GM12878 (cell line): ENCODE measurements around the gene CCDC57.

Experiments
- ASH2L ChIP-seq: fragments of 300-600, 200-600 bp; sonication (generic); IDR thresholded peaks from 2 replicates; pipeline ENCODE4 v1.6.1; 2017; ENCODE audit warnings: low read depth, mild to moderate bottlenecking, borderline replicate concordance
- CTCF ChIP-seq, 3 experiments: IDR thresholded peaks in 2 of 3; conservative IDR thresholded peaks in 1 of 3; 2 replicates each; pipeline ENCODE4 v1.5.1; 2011; ENCODE audit warnings: low read depth in 3 of 3, low read length in 3 of 3, mild to moderate bottlenecking in 3 of 3, control low read depth in 2 of 3, moderate library complexity in 2 of 3, inconsistent platforms in 1 of 3, mixed read lengths in 1 of 3; ENCODE audit not compliant: control insufficient read depth in 2 of 3, insufficient read depth in 1 of 3; ENCODE audit errors: extremely low read depth in 1 of 3
- EP300 ChIP-seq, 2 experiments: fragments of 150-350 bp in 1 of 2; IDR thresholded peaks; 2 replicates each; pipeline ENCODE4 v1.6.1; 2011 to 2012; ENCODE audit warnings: low read depth in 2 of 2, low read length in 2 of 2, borderline replicate concordance in 1 of 2, improper control_type of control experiment in 1 of 2, inconsistent platforms in 1 of 2; ENCODE audit not compliant: control insufficient read depth in 1 of 2
- EZH2 ChIP-seq: IDR thresholded peaks from 2 replicates; pipeline ENCODE4 v1.6.1; 2012; ENCODE audit warnings: low read depth, mild to moderate bottlenecking, control low read depth, inconsistent platforms, low read length, borderline replicate concordance; ENCODE audit not compliant: control insufficient read depth
- IRF4 ChIP-seq: IDR thresholded peaks from 2 replicates; pipeline ENCODE4 v1.6.1; 2011; ENCODE audit warnings: low read depth, low read length
- JUNB ChIP-seq: IDR thresholded peaks from 2 replicates; pipeline ENCODE4 v1.6.1; 2016; ENCODE audit warnings: antibody characterized with exemption, mild to moderate bottlenecking
- NR2C1 ChIP-seq: fragments of 450-650 bp; IDR thresholded peaks from 2 replicates; pipeline ENCODE4 v1.6.1; 2017; ENCODE audit warnings: antibody characterized with exemption, mild to moderate bottlenecking, moderate library complexity
- POLR2A ChIP-seq: IDR thresholded peaks from 2 replicates; pipeline ENCODE4 v1.6.1; 2011; ENCODE audit warnings: low read depth, mild to moderate bottlenecking, low read length
- RAD21 ChIP-seq: IDR thresholded peaks from 2 replicates; pipeline ENCODE4 v1.6.1; 2011; ENCODE audit warnings: mild to moderate bottlenecking, low read depth, low read length, moderate library complexity; ENCODE audit not compliant: insufficient read depth
- YY1 ChIP-seq: IDR thresholded peaks from 2 replicates; pipeline ENCODE4 v1.6.1; 2011; ENCODE audit warnings: low read depth, mild to moderate bottlenecking, low read length
- TF ChIP-seq, protein P1 (sequence below): fragments of 450-650 bp; IDR thresholded peaks from 2 replicates; pipeline ENCODE4 v1.6.1; 2017; ENCODE audit warnings: mild to moderate bottlenecking, low read depth, inconsistent platforms; ENCODE audit not compliant: poor library complexity, severe bottlenecking

DNA sequence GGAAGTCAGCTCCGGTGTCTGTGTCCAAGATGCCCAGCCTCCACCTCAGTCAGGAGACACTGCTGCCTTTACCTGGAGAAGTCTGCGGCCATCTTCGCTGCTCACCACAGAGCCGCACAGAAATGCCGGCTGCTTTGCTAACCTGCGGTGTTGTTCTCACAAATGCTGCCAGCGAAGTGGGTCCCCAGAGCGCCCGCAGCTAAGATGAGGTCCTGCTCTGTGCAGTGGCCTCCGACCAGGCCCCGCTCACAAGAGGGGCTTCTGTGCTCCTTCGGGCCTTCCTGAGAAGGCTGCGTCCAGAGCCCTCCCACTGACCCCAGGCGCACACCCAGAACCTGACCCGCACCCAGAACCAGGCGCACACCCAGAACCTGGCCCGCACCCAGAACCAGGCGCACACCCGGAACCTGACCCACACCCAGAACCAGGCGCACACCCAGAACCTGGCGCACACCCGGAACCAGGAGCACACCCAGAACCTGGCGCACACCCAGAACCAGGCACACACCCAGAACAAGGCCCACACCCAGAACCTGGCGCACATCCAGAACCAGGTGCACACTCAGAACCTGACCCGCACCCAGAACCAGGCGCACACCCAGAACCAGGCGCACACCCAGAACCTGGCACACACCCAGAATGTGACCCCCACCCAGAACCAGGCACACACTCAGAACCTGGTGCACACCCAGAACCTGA, 63.1 kb downstream of the CCDC57 start:
- TF ChIP-seq RAD21: no peak
- TF ChIP-seq EP300 (IDR thresholded peaks at IDR 0.05; ENCODE audit: borderline replicate concordance in 1 of 2, control insufficient read depth in 1 of 2, low read depth in 2 of 2, low read length in 2 of 2): no peak
- TF ChIP-seq EZH2: no peak
- no peak for TF ChIP-seq IRF4
- no peak for TF ChIP-seq JUNB
- no peak for TF ChIP-seq ASH2L
- no peak for TF ChIP-seq CTCF (IDR thresholded peaks at IDR 0.05 in 2 of 3, conservative IDR thresholded peaks at IDR 0.05 in 1 of 3; ENCODE audit: control insufficient read depth in 2 of 3, extremely low read depth in 1 of 3, insufficient read depth in 1 of 3, low read depth in 3 of 3, low read length in 3 of 3)
- TF ChIP-seq, protein P1, sequence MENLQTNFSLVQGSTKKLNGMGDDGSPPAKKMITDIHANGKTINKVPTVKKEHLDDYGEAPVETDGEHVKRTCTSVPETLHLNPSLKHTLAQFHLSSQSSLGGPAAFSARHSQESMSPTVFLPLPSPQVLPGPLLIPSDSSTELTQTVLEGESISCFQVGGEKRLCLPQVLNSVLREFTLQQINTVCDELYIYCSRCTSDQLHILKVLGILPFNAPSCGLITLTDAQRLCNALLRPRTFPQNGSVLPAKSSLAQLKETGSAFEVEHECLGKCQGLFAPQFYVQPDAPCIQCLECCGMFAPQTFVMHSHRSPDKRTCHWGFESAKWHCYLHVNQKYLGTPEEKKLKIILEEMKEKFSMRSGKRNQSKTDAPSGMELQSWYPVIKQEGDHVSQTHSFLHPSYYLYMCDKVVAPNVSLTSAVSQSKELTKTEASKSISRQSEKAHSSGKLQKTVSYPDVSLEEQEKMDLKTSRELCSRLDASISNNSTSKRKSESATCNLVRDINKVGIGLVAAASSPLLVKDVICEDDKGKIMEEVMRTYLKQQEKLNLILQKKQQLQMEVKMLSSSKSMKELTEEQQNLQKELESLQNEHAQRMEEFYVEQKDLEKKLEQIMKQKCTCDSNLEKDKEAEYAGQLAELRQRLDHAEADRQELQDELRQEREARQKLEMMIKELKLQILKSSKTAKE: no peak
- no peak for TF ChIP-seq NR2C1
- no peak for TF ChIP-seq YY1
- no peak for TF ChIP-seq POLR2A
